Prostate gland (tissue), 2 donors: ENCODE measurements around the gene POLD2. TPM values are rescaled to one million over a fixed set of nuclear protein-coding genes. Genes with fewer than 3 reads are reported as not detected.

Experiments used
- DNase-seq: peaks from one replicate; pipeline ENCODE4 v3.0.0-alpha.2; 2019; ENCODE audit warnings: low spot score
- H3K27ac ChIP-seq, 2 donors: fragments of 200-600 bp; sonication (generic); 2 replicates each; pipeline ENCODE4 v1.5.1; 2017 to 2019
- H3K27me3 ChIP-seq: fragments of 200-600 bp; sonication (generic); replicated peaks from 2 replicates; pipeline ENCODE4 v1.5.1; 2019; ENCODE audit not compliant: insufficient read depth
- H3K36me3 ChIP-seq, 2 donors: fragments of 200-600 bp; sonication (generic); 1 replicate in 1 of 2; 2 replicates in 1 of 2; pipeline versions ENCODE4 v1.5.1 to v1.8.1; 2017 to 2019
- H3K4me1 ChIP-seq: fragments of 200-600 bp; sonication (generic); replicated peaks from 2 replicates; pipeline ENCODE4 v1.5.1; 2019
- H3K4me3 ChIP-seq, 2 donors: fragments of 200-600 bp; sonication (generic); 2 replicates each; pipeline ENCODE4 v1.5.1; 2017 to 2019
- H3K9me3 ChIP-seq: fragments of 200-600 bp; sonication (generic); 2 replicates; pipeline ENCODE4 v1.5.1; 2017
- CTCF ChIP-seq, 4 experiments: fragments of 200-600 bp in 2 of 4; fragments of 450-650 bp in 2 of 4; sonication (generic) in 2 of 4; IDR thresholded peaks; 1 replicate in 3 of 4; 2 replicates in 1 of 4; pipeline ENCODE4 v1.5.1; 2016 to 2019; ENCODE audit warnings: antibody characterized with exemption in 4 of 4, mild to moderate bottlenecking in 2 of 4, moderate library complexity in 2 of 4
- POLR2A ChIP-seq: fragments of 450-650 bp; IDR thresholded peaks from one replicate; pipeline ENCODE4 v1.6.1; 2016; ENCODE audit warnings: antibody characterized with exemption, mild to moderate bottlenecking
- POLR2AphosphoS5 ChIP-seq: sonication (generic); formaldehyde crosslinking; IDR thresholded peaks from one replicate; pipeline ENCODE4 v1.6.1; 2017; ENCODE audit warnings: antibody characterized with exemption
- WGBS: methylation state at CpG from one replicate; pipeline ENCODE4 v1.1.5; 2018; 5-methylcytosine and 5-hydroxymethylcytosine counted together
- intact Hi-C: fragments of 100-400 bp; cut with DNase I; formaldehyde crosslinking; loops from one replicate; pipeline ENCODE4 v1.14.2; 2022
- total RNA-seq, 2 donors: library from RNA; depleted of rRNA; stranded (reverse); fragments of >200 nt; gene quantifications; one replicate each; pipeline ENCODE4 v1.1.0, GENCODE V29; 2016

Gene POLD2
- total RNA-seq, 2 donors from 2014 or later: 53.1 to 65.9 TPM

- H3K4me3 ChIP-seq: no peak overlapping the region
- no peak for DNase-seq
- H3K36me3 ChIP-seq: no peaks in the 10 kb centered on the region
- no peak overlapping the region for H3K27ac ChIP-seq
- intact Hi-C loops: loop anchor here (10.0 kb wide), 1 partner anchor 387 kb away; the partner anchor contains the start of gene NUDCD3
- no peaks in the 10 kb centered on the region for H3K9me3 ChIP-seq
- no peaks in the 10 kb centered on the region for H3K27me3 ChIP-seq
- WGBS: 81% methylated on average over 21 of the region's 21 CpGs
- TF ChIP-seq CTCF (IDR thresholded peaks at IDR 0.05) (no peak), POLR2AphosphoS5 (no peak), POLR2A (no peak)
- H3K4me1 ChIP-seq: no peaks in the 10 kb centered on the region
Observed at GRCh38 chr7:44107961-44108767, 15.2 kb downstream of the POLD2 start.

- no peaks in the 10 kb centered on the region for H3K4me1 ChIP-seq
- no peaks in the 10 kb centered on the region for H3K27me3 ChIP-seq
- no peak overlapping the region for H3K4me3 ChIP-seq
- TF ChIP-seq POLR2A: no peak
- no peak for TF ChIP-seq POLR2AphosphoS5
- TF ChIP-seq CTCF (IDR thresholded peaks at IDR 0.05): no peak
- no peak overlapping the region for H3K27ac ChIP-seq
- intact Hi-C loops: loop anchor here (10.0 kb wide), 1 partner anchor 387 kb away; the partner anchor contains the start of gene NUDCD3
- H3K36me3 ChIP-seq: no peaks in the 10 kb centered on the region
- 85% methylated on average over 12 of the region's 18 CpGs for WGBS
- no peaks in the 10 kb centered on the region for H3K9me3 ChIP-seq
- DNase-seq: no peak
Observed at GRCh38 chr7:44107116-44107960, 16.0 kb downstream of the POLD2 start.

GRCh38 chr7:44106311-44107065 is 16.9 kb downstream of the POLD2 start:
- Histone ChIP-seq H3K36me3 (no peaks in the 10 kb centered on the region), H3K4me3 (no peak overlapping the region), H3K27ac (no peak overlapping the region), H3K9me3 (no peaks in the 10 kb centered on the region), H3K27me3 (no peaks in the 10 kb centered on the region), H3K4me1 (no peaks in the 10 kb centered on the region)
- intact Hi-C loops: loop anchor here (10.0 kb wide), 1 partner anchor 388 kb away; the partner anchor contains the start of gene NUDCD3
- WGBS: 89% methylated on average over 9 of the region's 10 CpGs
- TF ChIP-seq POLR2AphosphoS5 (no peak), POLR2A (no peak), CTCF (IDR thresholded peaks at IDR 0.05) (no peak)
- DNase-seq: no peak

GRCh38 chr7:44105832-44106231 is 17.5 kb downstream of the POLD2 start:
- Histone ChIP-seq H3K27ac (peak overlapping the region; percentile 71 to 79), H3K36me3 (no peaks in the 10 kb centered on the region), H3K27me3 (no peaks in the 10 kb centered on the region), H3K9me3 (no peaks in the 10 kb centered on the region), H3K4me1 (no peaks in the 10 kb centered on the region), H3K4me3 (peak overlapping the region in 1 of 2 donors; percentile 37)
- intact Hi-C loops: loop anchor here (10.0 kb wide), 1 partner anchor 389 kb away; the partner anchor contains the start of gene NUDCD3
- no peak for DNase-seq
- TF ChIP-seq POLR2AphosphoS5 (no peak), CTCF (IDR thresholded peaks at IDR 0.05) (no peak), POLR2A (no peak)
- WGBS: 81% methylated on average over 2 of the region's 2 CpGs
